GM12875 (cell line): Measurements from ENCODE around the gene CARD11.

Experiments used
- H3K4me3 ChIP-seq: one replicate; pipeline ENCODE4 v1.5.1; 2011; ENCODE audit warnings: low read depth, low read length, control low read depth
- TF ChIP-seq, protein P1 (sequence below): IDR thresholded peaks from 2 replicates; pipeline ENCODE4 v1.5.1; 2011; ENCODE audit warnings: low read depth, mild to moderate bottlenecking, control low read depth, inconsistent platforms, low read length, moderate library complexity, borderline replicate concordance; ENCODE audit not compliant: insufficient read depth

The CARD11 gene

DNA sequence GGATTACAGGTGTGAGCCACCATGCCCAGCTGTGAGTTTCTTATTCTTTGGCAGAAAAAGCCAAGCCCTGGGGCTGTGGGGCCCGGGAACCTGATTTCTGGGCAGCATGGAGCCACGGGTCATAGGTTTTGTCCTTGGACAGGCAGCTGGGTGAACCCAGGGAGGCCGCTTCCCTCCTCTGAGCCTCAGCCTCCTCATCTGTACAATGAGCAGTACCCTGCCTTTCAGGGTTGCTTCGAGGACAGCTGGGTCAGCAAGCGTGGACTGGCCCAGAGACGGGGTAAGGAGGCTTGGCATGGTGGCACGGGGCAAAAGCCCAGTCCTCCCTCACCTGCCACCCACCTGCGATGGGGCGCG, 115.4 kb downstream of the CARD11 start:
- TF ChIP-seq, protein P1, sequence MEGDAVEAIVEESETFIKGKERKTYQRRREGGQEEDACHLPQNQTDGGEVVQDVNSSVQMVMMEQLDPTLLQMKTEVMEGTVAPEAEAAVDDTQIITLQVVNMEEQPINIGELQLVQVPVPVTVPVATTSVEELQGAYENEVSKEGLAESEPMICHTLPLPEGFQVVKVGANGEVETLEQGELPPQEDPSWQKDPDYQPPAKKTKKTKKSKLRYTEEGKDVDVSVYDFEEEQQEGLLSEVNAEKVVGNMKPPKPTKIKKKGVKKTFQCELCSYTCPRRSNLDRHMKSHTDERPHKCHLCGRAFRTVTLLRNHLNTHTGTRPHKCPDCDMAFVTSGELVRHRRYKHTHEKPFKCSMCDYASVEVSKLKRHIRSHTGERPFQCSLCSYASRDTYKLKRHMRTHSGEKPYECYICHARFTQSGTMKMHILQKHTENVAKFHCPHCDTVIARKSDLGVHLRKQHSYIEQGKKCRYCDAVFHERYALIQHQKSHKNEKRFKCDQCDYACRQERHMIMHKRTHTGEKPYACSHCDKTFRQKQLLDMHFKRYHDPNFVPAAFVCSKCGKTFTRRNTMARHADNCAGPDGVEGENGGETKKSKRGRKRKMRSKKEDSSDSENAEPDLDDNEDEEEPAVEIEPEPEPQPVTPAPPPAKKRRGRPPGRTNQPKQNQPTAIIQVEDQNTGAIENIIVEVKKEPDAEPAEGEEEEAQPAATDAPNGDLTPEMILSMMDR: no peak

DNA sequence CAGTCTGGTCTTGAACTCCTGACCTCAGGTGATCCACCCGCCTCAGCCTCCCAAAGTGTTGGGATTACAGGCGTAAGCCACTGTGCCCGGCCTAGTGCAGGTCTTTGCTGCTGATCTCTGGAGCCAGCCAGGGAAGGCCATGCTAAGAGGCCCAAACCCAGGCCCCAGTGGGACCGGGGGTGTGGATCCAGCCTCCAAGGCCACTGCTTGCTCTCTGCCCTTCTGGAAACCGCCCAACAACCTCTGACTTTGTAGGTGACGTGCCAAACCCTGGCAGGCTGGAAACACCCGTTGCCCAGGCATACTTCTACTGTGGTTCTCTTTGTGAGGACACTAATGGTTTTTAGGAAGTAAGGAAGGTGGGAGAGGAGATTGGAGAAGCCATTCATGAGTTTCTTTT, 116.1 kb downstream of the CARD11 start:
- TF ChIP-seq, protein P1: no peak

More for the DNA sequence above, 115.4 kb downstream of the CARD11 start:
- no peak overlapping the region for H3K4me3 ChIP-seq

DNA sequence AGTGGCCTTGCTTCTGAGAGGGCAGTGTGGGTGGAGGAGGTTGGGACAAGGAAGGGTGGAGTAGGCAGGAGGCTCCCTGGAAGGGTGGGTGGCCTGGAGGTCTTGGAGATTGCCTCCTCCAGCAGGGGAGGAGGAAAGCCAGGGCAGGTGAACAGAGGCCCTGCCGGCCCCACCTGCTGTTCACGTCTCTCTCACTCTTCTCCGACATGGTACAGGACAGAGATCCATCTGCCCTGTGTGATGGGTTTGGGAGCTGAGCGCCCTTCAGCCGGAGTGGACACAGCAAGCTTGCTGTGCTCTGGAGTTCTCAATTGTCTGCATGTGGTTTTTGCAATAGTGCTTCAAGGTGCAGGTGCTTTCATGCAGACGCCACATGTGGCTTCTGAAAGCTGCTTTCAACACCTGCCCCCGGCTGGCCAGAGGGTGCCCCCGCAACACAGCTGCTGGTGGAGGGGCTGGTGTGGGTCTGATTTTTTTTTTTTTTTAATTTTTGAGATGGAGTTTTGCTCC, 116.7 kb downstream of the CARD11 start:
- H3K4me3 ChIP-seq: no peak overlapping the region
- TF ChIP-seq, protein P1: no peak

More for the DNA sequence above, 116.1 kb downstream of the CARD11 start:
- H3K4me3 ChIP-seq: no peak overlapping the region

DNA sequence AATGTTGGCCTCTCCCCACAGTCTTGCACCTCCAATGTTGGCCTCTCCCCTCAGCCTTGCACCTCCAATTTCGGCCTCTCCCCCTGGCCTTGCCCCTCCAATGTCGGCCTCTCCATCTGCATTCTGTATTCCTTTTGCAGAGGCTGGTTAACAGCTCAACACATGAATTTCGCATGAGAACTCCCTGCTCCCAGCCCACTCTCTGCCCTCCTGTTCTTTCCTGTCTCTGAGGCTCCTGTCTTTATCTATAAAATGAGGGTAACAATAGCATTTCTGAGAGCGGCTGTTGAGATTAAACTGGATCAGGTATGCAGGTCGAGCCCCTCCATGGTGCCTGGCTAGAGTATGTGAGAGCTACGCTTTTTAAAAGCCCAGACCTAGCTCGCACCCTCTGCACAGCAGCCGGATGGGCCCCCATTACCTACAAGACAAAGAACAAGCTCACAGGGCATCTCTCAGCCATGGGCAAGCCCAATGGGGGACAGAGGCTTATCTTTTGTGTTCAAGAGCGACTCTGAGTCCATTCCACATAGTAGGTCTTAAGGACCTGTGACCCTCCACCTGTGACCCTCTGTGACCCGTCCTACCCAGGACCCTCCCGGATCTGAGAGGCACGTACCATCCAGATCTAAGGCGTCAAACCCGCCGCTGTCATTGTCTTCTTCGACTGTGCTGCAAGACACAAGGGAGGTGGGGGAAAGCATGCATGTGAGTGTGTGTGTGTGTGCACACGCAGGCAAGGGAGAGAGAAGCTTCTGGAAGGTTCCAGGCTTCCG, 117.4 kb downstream of the CARD11 start:
- H3K4me3 ChIP-seq: no peak overlapping the region
- TF ChIP-seq, protein P1: no peak

DNA sequence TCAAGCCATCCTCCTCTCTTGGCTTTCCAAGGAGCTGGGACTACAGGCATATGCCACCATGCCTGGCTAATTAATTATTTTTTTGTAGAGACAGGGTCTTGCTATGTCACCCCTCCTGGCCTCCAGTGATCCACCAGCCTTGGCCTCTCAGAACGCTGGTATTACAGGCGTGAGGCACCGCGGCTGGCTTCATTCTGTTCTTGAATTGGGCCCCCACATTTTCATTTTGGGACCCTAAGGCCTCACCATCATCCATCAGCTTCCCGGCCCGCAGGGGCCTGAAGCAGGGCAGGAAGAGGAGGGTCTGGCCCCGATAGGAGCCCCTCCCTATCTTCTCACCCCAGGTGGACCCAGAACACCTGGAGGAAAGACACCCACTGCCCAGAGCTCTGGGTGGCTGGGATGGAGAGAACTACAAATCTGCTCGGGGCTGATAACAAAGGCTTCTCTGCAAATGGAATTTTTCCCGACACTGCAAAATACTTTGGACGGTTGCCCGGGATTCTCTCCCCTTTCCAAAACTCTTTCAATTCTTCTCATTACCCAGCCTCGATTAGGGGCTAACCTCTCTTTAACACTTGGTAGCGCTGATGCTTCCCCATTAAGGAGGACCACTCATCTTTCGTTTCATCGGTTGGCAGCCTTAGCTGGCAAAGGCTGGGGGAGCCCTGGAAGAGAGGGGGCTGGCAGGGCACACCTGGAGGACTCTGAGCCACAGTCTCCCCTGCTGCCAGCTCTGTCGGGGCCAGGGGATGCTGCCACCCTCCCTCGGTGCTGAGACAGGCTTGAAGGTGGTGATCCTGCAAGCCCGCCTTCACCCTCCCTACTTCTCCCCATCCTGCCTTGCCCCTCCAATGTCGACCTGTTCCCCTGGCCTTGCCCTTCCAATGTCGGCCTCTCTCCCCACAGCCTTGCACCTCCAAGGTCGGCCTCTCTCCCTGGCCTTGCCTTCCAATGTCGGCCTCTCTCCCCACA, 118.5 kb downstream of the CARD11 start:
- H3K4me3 ChIP-seq: no peak overlapping the region
- TF ChIP-seq, protein P1: no peak

DNA sequence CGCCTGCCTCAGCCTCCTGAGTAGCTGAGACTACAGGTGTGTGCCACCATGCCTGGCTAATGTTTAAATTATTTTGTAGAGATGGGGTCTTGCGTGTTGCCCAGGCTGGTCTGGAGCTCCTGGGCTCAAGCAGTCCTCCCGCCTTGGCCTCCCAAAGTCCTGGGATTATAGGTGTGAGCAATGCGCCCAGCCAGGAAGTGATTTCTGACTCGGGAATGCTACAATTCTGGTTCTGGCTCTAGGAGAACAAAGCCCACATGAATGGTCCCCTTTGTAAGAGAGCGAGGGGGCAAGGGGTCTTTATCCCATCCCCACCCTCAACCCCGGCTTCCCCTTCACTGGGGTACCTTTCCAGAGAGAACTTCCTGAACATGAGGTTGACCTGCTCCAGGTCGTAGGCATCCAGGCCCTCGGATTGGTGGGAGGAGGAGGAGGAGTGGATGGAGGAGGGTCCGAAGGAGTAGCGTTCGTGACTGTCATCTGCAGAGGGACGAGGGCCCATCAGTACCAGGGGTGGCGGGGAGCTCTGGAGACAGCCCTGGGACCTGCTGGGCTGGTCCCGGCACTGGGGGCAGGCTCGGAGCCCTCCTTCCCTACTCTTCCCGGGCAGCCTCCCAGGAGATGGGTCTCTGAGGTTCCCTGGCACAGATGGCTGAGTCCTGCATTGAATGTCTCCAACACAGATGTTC, 119.6 kb downstream of the CARD11 start:
- TF ChIP-seq, protein P1: no peak
- H3K4me3 ChIP-seq: no peak overlapping the region
